Activated CD4-positive, CD25-positive, alpha-beta regulatory T cell (primary cell): Measurements from ENCODE around the gene ZDHHC7.
"Not testable (repeated sequence)": the region's sequence is repeated elsewhere in the genome, so short reads cannot be mapped to it uniquely, and the experiment has no call there.

Experiments used
- DNase-seq, 4 experiments: peaks; one replicate each; lab custom pipeline; 2025; lab: John Stamatoyannopoulos, UW

The ZDHHC7 gene, protein sequence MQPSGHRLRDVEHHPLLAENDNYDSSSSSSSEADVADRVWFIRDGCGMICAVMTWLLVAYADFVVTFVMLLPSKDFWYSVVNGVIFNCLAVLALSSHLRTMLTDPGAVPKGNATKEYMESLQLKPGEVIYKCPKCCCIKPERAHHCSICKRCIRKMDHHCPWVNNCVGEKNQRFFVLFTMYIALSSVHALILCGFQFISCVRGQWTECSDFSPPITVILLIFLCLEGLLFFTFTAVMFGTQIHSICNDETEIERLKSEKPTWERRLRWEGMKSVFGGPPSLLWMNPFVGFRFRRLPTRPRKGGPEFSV

DNA sequence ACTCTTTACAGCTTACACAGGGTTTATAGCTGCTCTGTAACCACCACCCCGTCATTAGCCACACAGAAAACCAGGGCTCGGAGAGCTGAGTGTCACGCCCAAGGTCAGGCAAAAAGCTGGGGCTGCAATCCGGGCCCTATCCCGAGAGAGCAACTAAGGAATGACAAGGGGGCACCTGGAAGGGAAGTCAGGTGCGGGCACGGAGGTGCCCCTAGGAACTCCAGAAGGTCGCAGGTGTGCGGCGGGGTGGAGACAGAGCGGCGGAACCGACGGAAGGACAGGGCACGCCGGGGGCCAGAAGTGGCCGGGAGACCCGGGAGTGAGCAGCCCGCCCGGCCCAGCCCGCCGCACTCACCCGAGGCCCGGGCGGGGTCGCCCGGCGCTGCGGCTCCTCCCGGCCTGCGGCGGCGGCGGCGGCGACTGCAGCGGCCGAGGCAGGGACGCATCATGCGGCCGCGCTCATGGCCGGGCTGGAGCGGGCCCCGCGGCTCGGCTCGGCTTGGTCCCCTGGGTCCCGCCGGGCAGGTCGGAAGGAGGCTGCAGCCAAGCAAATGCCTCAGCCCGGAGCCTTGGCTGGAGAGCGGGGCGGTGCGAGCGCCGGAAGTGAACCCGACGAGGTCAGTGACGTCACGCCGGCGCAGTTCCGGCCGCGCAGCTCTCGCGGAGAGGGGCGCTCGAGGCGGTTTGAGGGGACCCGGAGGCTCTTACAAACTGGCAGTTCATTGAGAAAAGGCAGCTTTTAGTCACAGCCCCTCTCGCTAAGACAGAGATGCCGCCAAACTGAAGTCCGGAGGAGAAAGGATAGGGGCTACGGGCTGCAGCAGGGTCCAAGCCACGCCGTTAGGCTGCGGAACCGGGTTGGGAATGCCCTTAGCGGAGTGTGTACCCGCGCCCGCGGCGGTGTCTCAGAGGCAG, at the start of gene ZDHHC7:
Gene ZDHHC7 (minus strand): TSS at position 605 of the 915 bp plus-strand sequence. CDS start 20,917 bp downstream, outside the sequence.
- peak; percentile 66 to 77 (median 72) for DNase-seq

DNA sequence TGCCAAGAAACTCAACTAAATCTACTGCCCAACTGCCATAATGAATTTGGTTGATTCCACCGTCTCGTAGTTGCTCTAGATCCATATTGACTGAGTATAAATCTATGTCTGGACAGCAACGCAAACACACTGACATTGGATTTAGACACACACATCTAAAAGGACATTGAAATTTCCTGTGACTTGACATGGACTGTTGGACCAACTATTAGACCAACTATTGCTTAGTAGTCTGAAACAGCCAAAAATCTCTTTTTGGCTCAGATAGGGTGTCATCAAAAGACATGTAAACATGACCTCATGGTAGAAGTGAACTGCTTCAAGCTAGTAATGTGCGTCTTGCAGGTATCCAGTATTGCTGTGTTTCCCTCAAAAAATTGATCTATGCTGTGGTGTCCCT, 47.6 kb upstream of the ZDHHC7 start:
- no peak for DNase-seq

DNA sequence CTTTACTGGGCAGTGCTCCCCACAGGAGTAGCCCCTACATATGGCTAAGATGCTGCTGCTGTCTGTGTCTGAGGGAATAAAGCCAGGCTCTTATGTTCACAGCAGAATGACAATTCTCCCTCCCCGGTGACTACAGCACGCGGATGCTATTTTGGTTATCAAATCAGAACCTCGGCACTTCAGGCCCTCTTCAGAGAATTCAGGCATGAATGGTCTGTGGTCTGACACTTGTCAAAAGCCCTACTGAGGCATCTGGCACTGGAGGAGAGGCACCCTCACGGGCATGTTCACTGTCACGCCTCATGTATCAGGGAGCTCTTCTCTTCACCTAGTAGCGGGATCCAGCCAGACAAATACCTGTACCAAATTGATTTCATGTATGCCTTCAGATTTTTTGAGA, 46.6 kb upstream of the ZDHHC7 start:
- no peak for DNase-seq

DNA sequence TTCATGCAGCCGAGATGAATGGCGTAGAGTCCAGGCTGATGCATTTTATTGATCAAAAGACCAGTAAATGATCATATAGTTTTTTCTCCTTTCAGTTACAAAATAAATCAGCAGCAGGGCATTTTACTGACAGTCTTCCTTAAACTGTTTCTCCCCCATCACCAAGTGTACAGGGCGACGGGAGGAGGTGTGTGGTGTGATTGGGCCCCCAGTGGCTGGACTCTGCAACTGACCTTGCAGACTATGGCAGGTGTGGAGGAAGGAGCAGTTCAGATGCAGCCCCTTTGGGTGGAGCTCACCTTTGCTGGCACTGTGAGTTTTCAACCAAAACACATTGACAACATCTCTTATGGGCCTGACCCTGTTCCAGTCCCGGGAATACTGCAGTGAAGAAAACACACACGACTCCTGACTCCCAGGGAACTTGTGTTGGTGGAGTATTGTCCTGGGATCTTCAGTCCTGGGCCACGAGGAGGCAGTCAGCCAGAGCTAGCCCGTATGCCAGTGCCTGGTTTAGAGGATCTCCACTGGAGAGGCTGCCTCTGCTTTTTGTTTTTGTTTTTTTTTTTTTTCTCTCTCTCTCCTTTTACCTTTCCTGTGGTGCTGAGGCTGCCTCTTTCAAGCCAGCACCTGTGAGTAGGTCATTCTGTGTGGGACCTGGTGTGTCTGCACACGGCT, 46.0 kb upstream of the ZDHHC7 start:
- no peak for DNase-seq

DNA sequence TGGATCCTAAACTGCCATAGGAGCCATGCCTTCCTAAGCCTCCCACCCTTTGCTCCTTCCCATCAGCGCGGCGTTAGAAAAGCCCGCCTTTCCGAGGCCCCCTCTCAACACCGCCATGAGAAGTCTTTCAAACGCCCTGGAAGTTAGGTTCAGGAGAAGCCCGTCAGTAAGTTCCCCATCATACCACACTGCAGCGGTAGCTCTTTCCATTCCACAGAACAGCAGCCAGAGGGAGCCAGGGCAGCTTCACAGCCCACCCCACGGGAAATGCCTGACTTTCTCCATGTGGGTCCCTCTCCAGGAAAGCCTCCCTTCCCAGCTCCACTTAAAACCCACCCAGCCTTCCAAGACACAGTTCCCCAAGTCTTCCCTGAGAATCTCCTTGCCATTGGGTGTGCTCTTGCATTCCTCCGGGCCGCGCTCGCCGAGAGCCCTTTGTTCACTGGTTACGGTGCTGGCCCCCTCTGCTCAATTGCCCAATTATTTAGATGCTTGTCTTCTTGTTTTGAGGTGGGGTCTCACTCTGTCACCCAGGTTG, 44.9 kb upstream of the ZDHHC7 start:
- DNase-seq: no peak

DNA sequence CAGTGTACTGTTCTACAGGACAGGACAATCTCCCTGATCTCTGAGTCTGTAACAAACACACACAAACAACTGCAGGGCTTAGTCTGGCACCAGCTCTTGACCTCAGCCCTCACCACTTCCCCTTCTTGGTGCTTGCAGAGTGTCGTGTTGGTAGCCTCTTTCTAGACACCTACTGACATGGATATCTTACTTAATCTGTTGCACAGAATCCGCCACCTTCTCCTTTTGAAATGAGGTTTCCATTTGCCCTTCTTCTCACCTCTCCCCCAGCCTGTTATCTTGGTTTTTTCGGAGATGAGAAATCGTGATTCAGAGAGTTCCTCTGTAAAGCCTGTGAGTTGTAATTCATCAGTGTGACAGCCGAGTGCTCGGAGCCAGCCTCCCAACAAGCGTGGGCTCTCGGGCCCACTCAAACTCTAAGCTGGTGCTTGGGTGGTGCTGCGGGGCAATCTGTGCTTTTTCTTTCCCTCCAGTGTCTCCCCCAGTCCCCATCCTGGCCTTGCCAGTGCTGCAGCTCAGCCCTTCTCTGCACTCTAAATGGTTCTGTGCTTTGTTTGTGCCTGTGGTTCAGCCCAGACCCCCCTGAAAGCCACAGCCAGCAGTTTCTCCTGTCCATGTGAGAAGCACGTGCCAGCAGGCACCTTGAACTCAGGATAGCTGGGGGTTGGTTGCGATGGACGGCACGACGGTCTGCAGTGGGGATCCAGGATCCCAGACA, 44.3 kb upstream of the ZDHHC7 start:
- peak in 2 of 4 experiments; percentile 9 to 21 for DNase-seq

DNA sequence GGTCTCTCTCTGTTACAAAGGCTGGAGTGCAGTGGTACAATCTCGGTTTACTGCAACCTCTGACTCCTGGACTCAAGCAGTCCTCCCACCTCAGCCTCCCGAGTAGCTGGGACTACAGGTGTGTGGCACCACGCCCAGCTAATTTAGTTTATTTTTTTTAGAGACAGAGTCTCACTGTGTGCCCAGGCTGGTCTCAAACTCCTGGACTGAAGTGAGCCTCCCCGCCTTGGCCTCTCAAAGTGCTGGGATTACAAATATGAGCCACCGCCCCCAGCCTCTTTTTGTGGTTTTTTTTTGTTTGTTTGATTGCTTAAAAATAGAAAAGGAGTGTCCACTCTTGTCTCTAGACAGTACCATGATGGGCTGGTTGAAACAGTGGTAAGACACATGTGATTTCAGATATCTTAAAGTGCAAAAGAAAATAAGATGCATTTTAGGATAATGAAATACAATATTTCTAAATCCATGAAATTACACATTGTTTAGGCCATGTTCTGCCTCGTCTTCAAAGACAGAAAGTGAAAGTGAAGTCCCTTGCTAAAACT, 43.7 kb upstream of the ZDHHC7 start:
- no peak for DNase-seq

DNA sequence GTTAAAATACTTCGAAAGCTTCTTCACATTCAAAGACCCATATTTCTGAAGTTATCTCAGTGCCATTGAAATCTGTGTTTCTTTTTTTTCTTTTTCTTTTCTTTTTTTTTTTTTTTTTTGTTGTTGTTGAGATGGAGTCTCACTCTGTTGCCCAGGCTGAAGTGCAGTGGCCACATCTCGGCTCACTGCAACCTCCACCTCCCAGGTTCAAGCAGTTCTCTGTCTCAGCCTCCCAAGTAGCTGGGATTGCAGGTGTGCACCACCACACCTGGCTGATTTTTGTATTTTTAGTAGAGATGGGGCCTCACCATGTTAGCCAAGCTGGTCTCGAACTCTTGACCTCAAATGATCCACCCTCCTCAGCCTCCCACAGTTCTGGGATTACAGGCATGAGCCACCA, 43.0 kb upstream of the ZDHHC7 start:
- DNase-seq: not testable (repeated sequence)

DNA sequence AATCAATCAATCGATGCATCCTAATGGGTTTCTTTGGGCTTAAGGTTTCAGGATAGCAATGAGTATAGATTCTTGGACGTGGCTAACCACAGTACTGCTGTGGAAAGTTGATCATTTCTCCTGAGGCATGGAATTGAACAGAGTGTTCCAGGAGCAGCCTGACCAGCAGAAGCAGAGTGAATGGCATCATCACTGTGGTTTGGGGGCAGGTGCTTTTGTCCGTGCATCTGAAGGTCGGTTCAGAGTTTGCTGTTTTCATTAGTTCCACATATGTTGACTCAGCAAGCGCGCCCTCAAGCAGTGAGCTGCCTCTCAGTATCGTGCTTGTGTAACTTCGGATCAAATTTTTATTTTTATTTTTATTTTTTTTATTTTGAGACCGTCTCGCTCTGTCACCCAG, 41.2 kb upstream of the ZDHHC7 start:
- no peak for DNase-seq

DNA sequence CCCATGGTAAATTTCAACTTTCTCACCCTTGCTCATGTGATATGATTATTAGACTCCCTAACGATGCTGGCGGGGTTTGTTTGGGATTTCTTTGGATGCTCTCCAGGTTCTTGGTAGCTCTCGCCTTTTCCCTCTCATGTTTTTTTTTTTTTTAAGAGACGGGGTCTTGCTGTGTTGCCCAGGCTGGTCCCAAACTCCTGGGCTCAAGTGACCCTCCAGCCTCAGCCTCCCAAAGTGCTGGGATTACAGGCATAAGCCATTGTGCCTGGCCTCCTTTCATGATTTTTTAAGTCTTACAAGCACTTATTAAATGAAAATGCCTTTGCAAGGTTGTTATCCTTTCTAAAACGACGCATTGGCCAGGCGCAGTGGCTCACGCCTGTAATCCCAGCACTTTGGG, 40.3 kb upstream of the ZDHHC7 start:
- DNase-seq: no peak

DNA sequence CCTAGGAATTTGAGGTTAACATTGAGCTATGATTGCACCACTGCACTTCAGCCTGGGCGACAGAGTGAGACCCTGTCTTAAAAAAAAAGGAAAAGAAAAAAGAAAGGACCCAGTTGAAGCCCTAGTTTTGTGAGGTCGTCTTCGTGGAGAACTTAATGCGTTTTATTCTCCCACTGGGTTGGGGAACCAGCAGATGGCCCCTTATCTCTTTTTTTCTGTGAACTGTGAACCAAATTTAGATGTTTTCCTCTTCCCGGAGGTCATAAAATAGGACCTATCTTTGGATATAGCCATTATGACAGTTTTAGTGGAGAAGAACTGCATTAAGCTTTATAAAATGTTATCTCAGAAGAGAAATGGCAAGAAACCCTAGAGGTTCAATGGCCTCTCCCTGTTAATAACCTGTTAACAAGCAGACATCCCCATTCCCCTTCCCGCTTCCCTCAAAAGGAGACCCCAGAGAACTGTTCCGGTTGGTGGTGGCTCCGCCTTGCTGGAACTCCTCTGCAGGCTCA, 39.8 kb upstream of the ZDHHC7 start:
- no peak for DNase-seq

DNA sequence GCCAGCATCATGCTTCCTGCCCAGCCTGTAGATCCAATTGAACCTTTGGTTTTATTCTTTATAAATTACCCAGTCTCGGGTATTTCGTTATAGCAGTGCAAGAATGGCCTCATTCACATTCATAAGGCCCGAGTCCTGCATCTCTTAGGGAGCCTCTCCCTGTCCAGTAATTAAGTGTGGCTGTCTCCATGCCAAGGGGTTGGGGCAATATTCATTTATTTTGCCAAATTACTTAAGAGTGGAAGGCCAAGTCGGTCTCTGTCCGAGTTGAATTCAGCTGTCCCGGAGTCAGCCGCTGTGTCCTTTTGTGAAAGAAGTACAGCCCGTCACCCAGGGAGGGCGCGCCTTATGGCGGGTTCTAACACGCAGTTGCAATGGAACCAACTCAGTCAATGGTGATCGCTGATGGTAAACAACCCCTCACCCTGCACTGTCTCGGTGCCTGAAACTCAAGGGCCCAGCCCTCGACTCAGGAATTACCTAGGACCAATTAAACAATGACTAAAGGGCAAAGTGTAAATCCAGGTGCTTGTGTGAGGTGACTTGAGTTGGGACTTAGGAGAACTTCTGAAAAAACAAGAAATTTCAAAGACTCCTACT, 38.5 kb upstream of the ZDHHC7 start:
- DNase-seq: no peak

DNA sequence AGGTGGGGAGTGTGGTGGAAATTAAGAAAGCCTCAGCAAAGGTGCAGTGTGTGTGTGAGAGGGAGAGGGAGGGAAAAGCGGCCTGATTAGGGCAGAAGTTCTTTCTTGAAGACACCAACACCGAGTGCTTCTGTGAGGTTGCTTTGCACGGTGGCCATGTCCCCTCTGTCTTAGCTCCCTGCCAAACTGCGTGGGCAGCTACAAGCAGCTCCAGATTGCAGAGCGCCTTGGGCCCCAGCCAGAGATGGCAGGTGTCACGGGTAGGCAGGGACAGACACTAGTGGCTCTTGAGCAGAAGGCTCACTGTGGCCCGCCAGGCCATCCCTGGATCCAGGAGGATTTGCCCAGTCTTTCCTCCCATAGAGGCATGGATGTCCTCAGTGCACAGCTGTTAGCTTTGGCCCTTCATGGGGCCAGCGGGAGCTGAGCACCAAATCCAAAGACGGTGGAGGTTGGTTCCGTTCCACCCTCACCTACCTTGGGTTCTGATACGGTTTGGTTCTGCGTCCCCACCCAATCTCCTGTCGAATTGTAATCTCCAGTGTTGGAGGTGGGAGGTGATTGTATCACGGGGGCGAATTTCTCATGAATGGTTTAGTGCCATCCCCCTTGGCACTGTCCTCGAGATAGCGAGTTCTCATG, 37.7 kb upstream of the ZDHHC7 start:
- no peak for DNase-seq

DNA sequence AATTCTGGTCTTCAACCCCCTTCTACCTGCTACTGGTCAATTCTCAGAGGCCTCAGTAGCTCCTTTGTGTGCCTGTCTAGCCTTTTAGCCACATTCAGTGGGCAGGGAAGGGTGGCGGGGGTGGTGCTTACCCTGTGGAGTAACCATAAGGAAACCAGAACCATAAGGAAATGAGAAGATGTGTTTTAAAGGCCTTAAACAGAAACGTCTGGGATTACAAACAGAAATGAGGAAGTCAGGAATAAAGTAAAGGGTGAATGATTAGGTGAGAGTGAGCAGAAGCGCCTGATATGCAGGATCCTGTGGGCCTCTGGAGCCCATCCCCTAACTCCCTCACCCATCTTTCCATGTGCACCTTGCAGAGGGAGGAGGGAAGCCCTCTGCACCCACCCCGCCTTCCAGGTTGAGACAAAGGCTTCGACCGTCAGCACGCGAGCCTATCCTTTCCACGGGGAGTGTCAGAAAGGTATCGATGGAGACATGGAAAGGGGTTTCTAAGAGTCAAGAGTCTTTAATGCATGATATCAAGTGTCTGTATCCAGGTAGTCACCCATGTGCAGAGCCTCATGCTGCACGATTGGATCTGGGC, 36.6 kb upstream of the ZDHHC7 start:
- DNase-seq: no peak

DNA sequence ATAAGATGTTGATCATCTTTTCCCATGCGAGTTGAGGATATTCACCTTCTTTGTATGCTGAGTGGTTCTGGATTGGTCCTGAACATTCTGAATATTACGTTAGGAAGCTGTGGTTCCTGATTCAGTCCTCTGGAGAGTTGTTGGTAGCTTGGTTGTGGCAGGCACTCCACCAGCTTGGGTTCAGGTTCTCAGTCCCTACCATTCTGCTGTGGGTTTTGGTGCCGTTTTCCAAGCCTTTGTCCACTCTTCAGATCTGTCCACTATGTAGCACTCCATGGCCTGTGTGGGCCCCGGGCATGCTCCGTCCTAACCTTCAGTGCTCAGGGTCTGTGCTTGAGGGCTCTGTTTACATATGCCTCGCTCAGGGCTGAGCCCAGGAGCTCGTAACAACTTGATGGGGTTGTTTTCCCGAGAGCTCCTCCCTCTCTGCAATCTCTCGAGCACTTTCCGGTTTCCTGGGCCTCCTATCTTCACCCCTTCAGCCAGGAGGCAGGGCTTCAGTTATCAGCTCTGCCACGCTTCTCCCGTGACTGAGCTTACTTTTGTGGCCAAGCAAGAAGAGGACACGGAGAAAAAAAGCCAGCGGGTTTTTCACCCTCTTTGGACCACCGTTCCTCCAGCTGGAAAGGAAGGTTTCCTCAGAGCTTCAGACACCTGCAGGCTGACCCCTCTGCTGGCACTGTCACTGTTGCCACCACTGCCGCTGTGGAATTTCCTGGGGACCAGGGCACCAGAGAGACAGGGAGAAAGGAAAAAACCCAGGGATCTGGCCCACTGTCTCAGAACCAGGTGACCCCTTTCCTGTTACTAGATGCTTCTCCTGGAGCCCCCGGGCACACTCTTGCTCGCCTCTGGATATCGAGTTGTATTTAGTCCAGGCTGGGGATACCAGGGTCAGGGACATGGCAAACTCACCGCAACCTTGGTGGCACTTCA, 35.9 kb upstream of the ZDHHC7 start:
- DNase-seq: no peak

DNA sequence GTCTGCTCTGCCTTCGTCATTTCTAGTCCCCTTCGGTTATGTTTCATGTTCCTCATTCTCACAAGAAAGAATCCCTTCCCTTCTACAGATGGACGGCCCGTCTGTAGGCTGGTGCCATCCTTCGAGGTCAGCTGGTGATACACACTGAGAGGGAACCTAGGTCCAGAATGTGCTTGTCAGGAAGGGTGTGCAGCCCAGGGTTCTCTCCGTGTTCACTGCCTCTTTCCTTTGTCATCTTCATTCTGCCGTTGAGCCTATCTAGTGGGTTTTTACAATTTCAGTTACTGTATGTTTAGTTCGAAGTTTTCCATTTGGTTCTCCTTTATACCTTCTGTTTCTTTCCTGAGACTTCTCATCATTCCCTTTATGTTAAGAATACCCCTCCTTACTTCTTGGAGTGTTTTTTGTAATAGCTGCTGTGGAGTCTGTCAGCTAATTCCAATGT, 35.2 kb upstream of the ZDHHC7 start:
- no peak for DNase-seq

DNA sequence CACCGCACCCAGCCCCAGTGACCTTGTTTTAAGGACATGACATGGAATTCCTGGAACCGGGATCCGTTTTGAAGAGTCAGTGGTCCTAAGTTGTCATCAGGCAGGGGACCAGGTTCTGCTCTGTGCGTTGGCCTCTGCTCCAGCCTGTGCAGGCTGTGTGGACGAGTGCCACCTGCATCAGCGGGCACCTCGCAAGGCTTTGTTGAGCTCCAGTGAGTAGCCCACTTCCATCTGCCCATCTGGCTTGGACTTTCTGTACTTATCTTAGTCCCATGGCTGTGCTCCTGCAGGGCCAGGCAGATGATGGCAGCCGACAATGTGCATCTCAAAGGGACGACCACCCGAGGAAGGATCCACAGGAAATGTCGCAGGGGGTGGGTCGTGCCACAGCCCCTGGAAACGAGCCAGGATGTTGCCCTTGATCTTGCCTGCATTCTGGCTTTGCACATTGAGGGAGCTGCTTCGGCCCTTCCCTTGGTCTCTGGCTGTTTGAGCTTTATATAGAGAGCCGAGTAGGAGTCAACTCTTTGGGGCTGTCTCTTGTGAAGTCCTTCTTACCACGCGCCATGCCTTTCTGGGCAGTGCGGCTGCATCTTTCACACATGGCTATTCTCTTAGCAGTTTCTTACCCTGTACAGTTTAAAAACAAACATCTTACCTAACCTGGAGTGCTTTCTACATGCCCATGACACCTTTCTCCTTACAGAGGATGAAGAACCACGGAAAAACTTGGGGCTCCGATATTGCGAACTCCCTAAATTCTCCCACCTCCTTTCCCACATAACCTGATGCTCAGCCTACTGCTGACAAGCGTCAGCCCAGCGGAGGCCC, 34.5 kb upstream of the ZDHHC7 start:
- DNase-seq: no peak

DNA sequence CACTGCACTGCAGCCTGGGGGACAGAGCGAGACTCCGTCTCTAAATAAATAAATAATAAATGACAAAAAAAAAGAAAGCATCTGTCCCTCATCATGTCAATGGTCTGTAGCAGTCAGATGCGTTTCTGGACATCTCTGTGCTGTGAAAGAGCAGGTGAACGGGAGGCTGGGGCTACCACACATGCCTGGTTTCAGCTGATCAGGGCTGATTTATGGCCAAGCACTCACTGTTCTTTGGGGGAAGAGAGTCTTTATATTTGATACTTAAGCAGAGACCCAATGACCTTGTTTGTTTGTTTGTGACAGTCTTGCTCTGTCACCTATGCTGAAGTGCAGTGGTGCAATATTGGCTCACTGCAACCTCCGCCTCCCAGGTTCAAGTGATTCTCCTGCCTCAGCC, 33.7 kb upstream of the ZDHHC7 start:
- DNase-seq: no peak
